ENCODE results near the gene GPR63. TPM values are rescaled to one million over a fixed set of nuclear protein-coding genes. Genes with fewer than 3 reads are reported as not detected.

The GPR63 gene
- total RNA-seq, 4 donors from 2014 or later = 0.11 to 0.95 (median 0.80) TPM

- no peak overlapping the region for H3K27ac ChIP-seq
- TF ChIP-seq, protein P1, sequence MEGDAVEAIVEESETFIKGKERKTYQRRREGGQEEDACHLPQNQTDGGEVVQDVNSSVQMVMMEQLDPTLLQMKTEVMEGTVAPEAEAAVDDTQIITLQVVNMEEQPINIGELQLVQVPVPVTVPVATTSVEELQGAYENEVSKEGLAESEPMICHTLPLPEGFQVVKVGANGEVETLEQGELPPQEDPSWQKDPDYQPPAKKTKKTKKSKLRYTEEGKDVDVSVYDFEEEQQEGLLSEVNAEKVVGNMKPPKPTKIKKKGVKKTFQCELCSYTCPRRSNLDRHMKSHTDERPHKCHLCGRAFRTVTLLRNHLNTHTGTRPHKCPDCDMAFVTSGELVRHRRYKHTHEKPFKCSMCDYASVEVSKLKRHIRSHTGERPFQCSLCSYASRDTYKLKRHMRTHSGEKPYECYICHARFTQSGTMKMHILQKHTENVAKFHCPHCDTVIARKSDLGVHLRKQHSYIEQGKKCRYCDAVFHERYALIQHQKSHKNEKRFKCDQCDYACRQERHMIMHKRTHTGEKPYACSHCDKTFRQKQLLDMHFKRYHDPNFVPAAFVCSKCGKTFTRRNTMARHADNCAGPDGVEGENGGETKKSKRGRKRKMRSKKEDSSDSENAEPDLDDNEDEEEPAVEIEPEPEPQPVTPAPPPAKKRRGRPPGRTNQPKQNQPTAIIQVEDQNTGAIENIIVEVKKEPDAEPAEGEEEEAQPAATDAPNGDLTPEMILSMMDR (IDR thresholded peaks at IDR 0.05) = no peak
- TF ChIP-seq POLR2A (IDR thresholded peaks at IDR 0.05) = no peak
- H3K4me3 ChIP-seq = no peak overlapping the region
- intact Hi-C loops (cut with DNase I) = no loop called here
- H3K9me3 ChIP-seq = no peaks in the 10 kb centered on the region
- H3K27me3 ChIP-seq = no peaks in the 10 kb centered on the region
- no peaks in the 10 kb centered on the region for H3K36me3 ChIP-seq
- 57 to 65% methylated on average over 3 of the region's 3 CpGs for WGBS, 2 donors
- no peak for DNase-seq
- H3K4me1 ChIP-seq = no peaks in the 10 kb centered on the region
Measured at GRCh38 chr6:96755096-96755495, 82.2 kb downstream of the GPR63 start.

DNA sequence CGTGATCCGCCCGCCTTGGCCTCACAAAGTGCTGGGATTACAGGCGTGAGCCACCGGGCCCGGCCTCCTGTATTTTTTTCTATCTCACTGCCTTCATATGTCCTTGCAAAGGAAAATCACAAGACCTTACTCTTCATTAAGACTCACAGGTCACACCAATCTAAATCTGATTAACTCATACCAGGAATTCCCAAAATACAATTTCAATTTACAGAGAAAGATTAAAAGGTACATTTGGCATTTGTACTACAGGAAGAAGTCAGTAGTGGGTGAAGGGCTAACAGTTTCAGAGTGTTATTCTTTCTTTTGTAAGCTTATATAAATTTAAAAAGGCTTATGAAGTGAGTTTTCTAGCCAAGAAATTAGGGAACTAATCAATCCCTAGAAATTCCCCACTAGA, 87.4 kb downstream of the GPR63 start:
- 86 to 91% methylated on average over 6 of the region's 6 CpGs for WGBS, 2 donors
- Histone ChIP-seq H3K27me3 (no peaks in the 10 kb centered on the region), H3K4me1 (no peaks in the 10 kb centered on the region), H3K36me3 (no peaks in the 10 kb centered on the region), H3K4me3 (no peak overlapping the region), H3K9me3 (no peaks in the 10 kb centered on the region), H3K27ac (no peak overlapping the region)
- no peak for TF ChIP-seq POLR2A (IDR thresholded peaks at IDR 0.05)
- TF ChIP-seq, protein P1 (IDR thresholded peaks at IDR 0.05) = no peak
- DNase-seq = no peak
- intact Hi-C loops (cut with DNase I) = no loop called here

Other genes with a start within 250 kb of the GPR63 start
- gene NDUFAF4, start 60.4 kb upstream of the GPR63 start, total RNA-seq = 10 to 100 TPM; 21.8 to 29.6 (median 25.3) TPM
- not detected for gene KLHL32, start 87.3 kb upstream of the GPR63 start, total RNA-seq

Measured in esophagus squamous epithelium (tissue), 5 donors.